ENCODE data around the gene ACCSL.

DNA sequence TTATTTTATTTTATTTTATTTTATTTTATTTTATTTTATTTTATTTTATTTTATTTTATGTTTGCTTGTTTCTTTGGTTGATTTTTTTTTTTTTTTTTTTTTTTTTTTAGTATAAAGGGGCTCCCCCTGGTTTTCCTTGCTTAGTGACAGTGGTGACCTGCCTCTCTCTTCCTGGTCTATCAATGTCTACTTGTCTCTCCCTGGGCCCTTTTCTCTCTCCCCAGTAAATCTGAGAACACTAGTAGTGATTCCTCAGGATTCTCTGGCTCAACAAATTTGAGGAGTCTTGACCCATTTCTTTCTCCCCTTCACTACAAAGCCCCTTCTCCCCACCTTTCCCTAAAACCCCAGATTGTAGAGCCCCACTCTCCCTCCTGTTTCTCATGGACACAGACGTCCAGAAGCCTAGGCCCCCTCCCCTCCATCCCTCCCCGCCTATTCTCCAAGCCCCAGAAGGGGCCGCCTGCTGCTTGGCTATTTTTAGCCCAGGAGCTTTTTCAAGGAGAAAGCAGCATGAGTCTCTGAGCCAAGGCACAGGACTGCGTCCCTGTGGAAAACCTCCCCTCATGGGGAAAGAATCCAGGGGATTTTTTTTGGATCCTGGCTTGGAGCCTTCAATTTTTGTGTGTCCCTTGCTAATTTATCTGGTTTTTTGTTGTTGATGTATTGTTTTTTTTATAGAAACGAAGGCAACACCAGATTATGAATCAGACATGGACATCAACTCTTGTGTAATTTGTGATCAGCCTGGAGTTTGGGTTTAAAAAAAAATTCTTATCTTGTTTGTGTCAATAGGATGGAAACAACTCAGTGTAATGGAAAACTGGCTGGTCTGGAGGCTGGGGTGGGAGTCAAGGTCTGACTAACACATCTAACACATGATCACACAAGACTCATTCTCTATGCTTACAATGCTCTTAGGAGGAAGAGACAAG, 17.5 kb upstream of the ACCSL start:
- TF ChIP-seq POLR2A (IDR thresholded peaks at IDR 0.05) = no peak
- TF ChIP-seq CTCF (IDR thresholded peaks at IDR 0.05) = no peak
- TF ChIP-seq POLR2AphosphoS5 (IDR thresholded peaks at IDR 0.05) = peak in 1 of 3 donors; percentile 26
- TF ChIP-seq EP300 (IDR thresholded peaks at IDR 0.05) = no peak
